Keratinocyte (primary cell): Measurements from ENCODE around the gene TSPAN11. TPM values are rescaled to one million over a fixed set of nuclear protein-coding genes. Genes with fewer than 3 reads are reported as not detected.

Experiments used
- DNase-seq: peaks from one replicate; pipeline ENCODE4 v3.0.0-alpha.2; 2011; ENCODE audit warnings: low read depth, missing footprints, low spot score
- FAIRE-seq: peaks from 2 replicates; lab custom pipeline; 2011; peaks lifted over from hg19 to GRCh38; lab: Jason Lieb, UNC
- H2AFZ ChIP-seq: 2 replicates; pipeline ENCODE4 v1.6.0; 2012; ENCODE audit warnings: low read length, control low read depth, inconsistent platforms; ENCODE audit not compliant: control insufficient read depth
- H3K27ac ChIP-seq: 2 replicates; pipeline ENCODE4 v1.5.1; 2011; ENCODE audit warnings: low read length; ENCODE audit not compliant: control insufficient read depth, insufficient read depth
- H3K27me3 ChIP-seq: 3 replicates; pipeline ENCODE4 v1.6.0; 2011; ENCODE audit warnings: low read length; ENCODE audit not compliant: control insufficient read depth, insufficient read depth; ENCODE audit errors: extremely low read depth
- H3K36me3 ChIP-seq, 2 experiments: 2 replicates in 1 of 2; 3 replicates in 1 of 2; pipeline ENCODE4 v1.5.1; 2011; ENCODE audit warnings: low read length in 2 of 2, mild to moderate bottlenecking in 1 of 2; ENCODE audit not compliant: control insufficient read depth in 2 of 2, insufficient read depth in 2 of 2; ENCODE audit errors: extremely low read depth in 1 of 2
- H3K4me1 ChIP-seq: 3 replicates; pipeline ENCODE4 v1.5.1; 2011; ENCODE audit warnings: low read length; ENCODE audit not compliant: control insufficient read depth, insufficient read depth; ENCODE audit errors: extremely low read depth
- H3K4me2 ChIP-seq: 3 replicates; pipeline ENCODE4 v1.6.0; 2011; ENCODE audit warnings: low read depth, low read length; ENCODE audit not compliant: control insufficient read depth, insufficient read depth; ENCODE audit errors: extremely low read depth
- H3K4me3 ChIP-seq, 3 experiments: fragments of 200-600 bp in 1 of 3; sonication (generic) in 1 of 3; 2 replicates in 2 of 3; 3 replicates in 1 of 3; pipeline ENCODE4 v1.5.1; 2011 to 2016; ENCODE audit warnings: low read length in 3 of 3, mild to moderate bottlenecking in 3 of 3, control low read depth in 2 of 3, inconsistent platforms in 1 of 3, low read depth in 1 of 3, mixed read lengths in 1 of 3, mixed run types in 1 of 3, moderate library complexity in 1 of 3; ENCODE audit not compliant: control insufficient read depth in 2 of 3, insufficient read depth in 2 of 3; ENCODE audit errors: extremely low read depth in 1 of 3
- H3K79me2 ChIP-seq: 2 replicates; pipeline ENCODE4 v1.6.0; 2012; ENCODE audit warnings: low read length; ENCODE audit not compliant: control insufficient read depth, insufficient read depth
- H3K9ac ChIP-seq: 3 replicates; pipeline ENCODE4 v1.6.0; 2011; ENCODE audit warnings: low read length; ENCODE audit not compliant: control insufficient read depth, insufficient read depth; ENCODE audit errors: extremely low read depth
- H3K9me1 ChIP-seq: 3 replicates; pipeline ENCODE4 v1.6.0; 2011; ENCODE audit warnings: low read length; ENCODE audit not compliant: control insufficient read depth, insufficient read depth; ENCODE audit errors: extremely low read depth
- H3K9me3 ChIP-seq: 2 replicates; pipeline ENCODE4 v1.5.1; 2012; ENCODE audit warnings: low read depth, low read length; ENCODE audit not compliant: control insufficient read depth
- H4K20me1 ChIP-seq: 3 replicates; pipeline ENCODE4 v1.6.0; 2011; ENCODE audit warnings: low read length; ENCODE audit not compliant: control insufficient read depth, insufficient read depth; ENCODE audit errors: extremely low read depth
- EZH2 ChIP-seq: IDR thresholded peaks from one replicate; pipeline ENCODE4 v1.6.1; 2012; ENCODE audit warnings: inconsistent platforms, mild to moderate bottlenecking, low read length, moderate library complexity
- dilution Hi-C: fragments of 300-500 bp; cut with MboI; formaldehyde crosslinking; loops from one replicate; pipeline ENCODE4 v1.7.0; 2020; ENCODE audit warnings: low sequenced_read_pairs; ENCODE audit not compliant: extremely low pct_ligation_motif_present
- polyA plus RNA-seq, 5 experiments: library from polyadenylated mRNA; depleted of rRNA in 3 of 5; stranded (reverse) in 3 of 5; stranded (forward) in 1 of 5; unstranded in 1 of 5; fragments of >200 nt; gene quantifications; 1 replicate in 1 of 5; 2 replicates in 3 of 5; 3 replicates in 1 of 5; pipeline versions ENCODE4 v1.2.1 to v1.2.3, GENCODE V29; 2011 to 2012; ENCODE audit warnings: missing spikeins in 2 of 5, low read depth in 1 of 5, low replicate concordance in 1 of 5
- TF ChIP-seq, protein P1 (sequence below), 3 experiments: IDR thresholded peaks in 1 of 3; conservative IDR thresholded peaks in 1 of 3; optimal IDR thresholded peaks in 1 of 3; 2 replicates in 2 of 3; 3 replicates in 1 of 3; pipeline versions ENCODE3 to v1.5.1; 2011; ENCODE audit warnings: low read length in 3 of 3, mild to moderate bottlenecking in 3 of 3, moderate library complexity in 2 of 3, control low read depth in 1 of 3, inconsistent platforms in 1 of 3; ENCODE audit not compliant: insufficient read depth in 2 of 3; ENCODE audit errors: extremely low read depth in 1 of 3

Gene TSPAN11
- polyA plus RNA-seq, 1 donor (not counting 4 experiments of a cell fraction or from before 2014, with no cell fraction given): not detected

DNA sequence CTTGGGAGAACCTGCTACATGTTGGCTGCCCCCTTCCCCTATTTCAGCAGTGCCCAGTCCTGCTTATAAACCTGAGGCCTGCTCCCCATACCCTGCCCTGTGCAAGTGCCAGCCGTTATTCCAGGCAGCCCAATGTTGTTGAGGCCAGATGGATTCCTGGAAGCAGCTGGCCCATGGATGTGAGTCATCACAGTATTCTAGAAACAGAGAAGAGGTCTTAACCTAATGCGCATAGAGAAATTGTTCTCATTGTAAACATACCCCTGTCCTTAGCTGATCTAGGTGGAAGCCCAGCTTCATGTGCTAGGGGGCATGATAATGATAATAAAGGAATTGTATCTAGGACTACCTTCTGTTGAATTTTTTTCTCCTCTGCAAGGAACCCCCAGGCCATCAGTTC, 69.7 kb downstream of the TSPAN11 start:
- no peak overlapping the region for H2AFZ ChIP-seq
- H3K27me3 ChIP-seq: no peaks in the 10 kb centered on the region
- H3K4me3 ChIP-seq: no peak overlapping the region
- no peaks in the 10 kb centered on the region for H3K9me3 ChIP-seq
- no peak overlapping the region for H3K9ac ChIP-seq
- no peaks in the 10 kb centered on the region for H3K9me1 ChIP-seq
- no peak for FAIRE-seq
- H3K27ac ChIP-seq: no peak overlapping the region
- H4K20me1 ChIP-seq: no peaks in the 10 kb centered on the region
- H3K36me3 ChIP-seq: no peaks in the 10 kb centered on the region
- dilution Hi-C loops: no loop called here
- TF ChIP-seq, protein P1, sequence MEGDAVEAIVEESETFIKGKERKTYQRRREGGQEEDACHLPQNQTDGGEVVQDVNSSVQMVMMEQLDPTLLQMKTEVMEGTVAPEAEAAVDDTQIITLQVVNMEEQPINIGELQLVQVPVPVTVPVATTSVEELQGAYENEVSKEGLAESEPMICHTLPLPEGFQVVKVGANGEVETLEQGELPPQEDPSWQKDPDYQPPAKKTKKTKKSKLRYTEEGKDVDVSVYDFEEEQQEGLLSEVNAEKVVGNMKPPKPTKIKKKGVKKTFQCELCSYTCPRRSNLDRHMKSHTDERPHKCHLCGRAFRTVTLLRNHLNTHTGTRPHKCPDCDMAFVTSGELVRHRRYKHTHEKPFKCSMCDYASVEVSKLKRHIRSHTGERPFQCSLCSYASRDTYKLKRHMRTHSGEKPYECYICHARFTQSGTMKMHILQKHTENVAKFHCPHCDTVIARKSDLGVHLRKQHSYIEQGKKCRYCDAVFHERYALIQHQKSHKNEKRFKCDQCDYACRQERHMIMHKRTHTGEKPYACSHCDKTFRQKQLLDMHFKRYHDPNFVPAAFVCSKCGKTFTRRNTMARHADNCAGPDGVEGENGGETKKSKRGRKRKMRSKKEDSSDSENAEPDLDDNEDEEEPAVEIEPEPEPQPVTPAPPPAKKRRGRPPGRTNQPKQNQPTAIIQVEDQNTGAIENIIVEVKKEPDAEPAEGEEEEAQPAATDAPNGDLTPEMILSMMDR (optimal IDR thresholded peaks at IDR 0.05 in 1 of 3, IDR thresholded peaks at IDR 0.05 in 1 of 3, conservative IDR thresholded peaks at IDR 0.05 in 1 of 3; ENCODE audit: extremely low read depth in 1 of 3, insufficient read depth in 2 of 3, low read length in 3 of 3): no peak
- TF ChIP-seq EZH2: no peak
- H3K4me1 ChIP-seq: no peaks in the 10 kb centered on the region
- no peak overlapping the region for H3K4me2 ChIP-seq
- H3K79me2 ChIP-seq: no peaks in the 10 kb centered on the region
- no peak for DNase-seq

DNA sequence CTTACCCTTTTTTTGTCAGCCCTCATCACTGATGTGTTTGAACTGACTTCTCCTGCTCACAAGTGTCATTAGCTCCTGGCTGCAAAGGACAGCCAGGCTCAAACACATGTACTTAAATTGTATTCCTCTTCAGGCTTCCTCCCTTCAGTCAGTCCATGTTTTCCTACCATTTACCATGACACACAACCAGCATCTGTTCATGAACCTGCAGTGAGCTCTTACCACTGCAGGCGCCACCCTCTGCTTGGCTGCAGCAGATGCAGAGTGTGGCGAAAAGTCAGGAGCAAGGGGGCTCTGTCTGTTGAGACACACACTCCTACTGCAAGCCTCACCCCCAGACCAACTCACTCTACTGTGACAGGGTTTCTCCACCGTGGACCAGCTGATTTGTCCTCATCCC, 70.2 kb downstream of the TSPAN11 start:
- H3K9ac ChIP-seq: no peak overlapping the region
- no peaks in the 10 kb centered on the region for H3K36me3 ChIP-seq
- no peaks in the 10 kb centered on the region for H3K9me3 ChIP-seq
- H3K27ac ChIP-seq: no peak overlapping the region
- FAIRE-seq (no peak), DNase-seq (no peak)
- H4K20me1 ChIP-seq: no peaks in the 10 kb centered on the region
- no peaks in the 10 kb centered on the region for H3K27me3 ChIP-seq
- H3K79me2 ChIP-seq: no peaks in the 10 kb centered on the region
- TF ChIP-seq, protein P1 (optimal IDR thresholded peaks at IDR 0.05 in 1 of 3, IDR thresholded peaks at IDR 0.05 in 1 of 3, conservative IDR thresholded peaks at IDR 0.05 in 1 of 3; ENCODE audit: extremely low read depth in 1 of 3, insufficient read depth in 2 of 3, low read length in 3 of 3): no peak
- no peak for TF ChIP-seq EZH2
- dilution Hi-C loops: no loop called here
- no peaks in the 10 kb centered on the region for H3K9me1 ChIP-seq
- no peak overlapping the region for H2AFZ ChIP-seq
- no peak overlapping the region for H3K4me2 ChIP-seq
- H3K4me3 ChIP-seq: no peak overlapping the region
- no peaks in the 10 kb centered on the region for H3K4me1 ChIP-seq
